Inflammatory macrophage (primary cell): Measurements from ENCODE around the gene FGFRL1.
"Not testable (repeated sequence)": the region's sequence is repeated elsewhere in the genome, so short reads cannot be mapped to it uniquely, and the experiment has no call there.

Source experiments
- DNase-seq, 2 donors: peaks; one replicate each; pipeline ENCODE4 v3.0.0-alpha.2; 2020 to 2022

Gene FGFRL1

DNA sequence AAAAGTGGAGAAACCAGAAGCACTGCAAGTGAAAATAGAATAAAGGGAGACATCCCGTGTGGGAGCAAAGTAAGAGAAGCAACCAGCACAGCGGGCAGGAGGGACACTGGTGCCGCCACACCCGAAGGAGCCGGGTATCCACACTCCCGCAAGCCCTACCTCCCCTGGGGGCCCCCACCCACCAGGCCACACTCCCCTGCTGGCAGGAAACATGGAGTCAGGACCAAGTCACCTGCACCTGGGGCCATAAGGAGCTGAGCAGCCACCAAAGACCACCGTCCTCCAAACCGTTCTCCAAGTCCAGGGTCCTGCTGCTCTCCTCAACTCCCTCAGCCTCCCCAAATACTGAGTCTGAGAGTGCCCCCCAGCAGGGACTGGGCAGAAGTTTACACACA is 30.5 kb downstream of the FGFRL1 start:
- DNase-seq = no peak

DNA sequence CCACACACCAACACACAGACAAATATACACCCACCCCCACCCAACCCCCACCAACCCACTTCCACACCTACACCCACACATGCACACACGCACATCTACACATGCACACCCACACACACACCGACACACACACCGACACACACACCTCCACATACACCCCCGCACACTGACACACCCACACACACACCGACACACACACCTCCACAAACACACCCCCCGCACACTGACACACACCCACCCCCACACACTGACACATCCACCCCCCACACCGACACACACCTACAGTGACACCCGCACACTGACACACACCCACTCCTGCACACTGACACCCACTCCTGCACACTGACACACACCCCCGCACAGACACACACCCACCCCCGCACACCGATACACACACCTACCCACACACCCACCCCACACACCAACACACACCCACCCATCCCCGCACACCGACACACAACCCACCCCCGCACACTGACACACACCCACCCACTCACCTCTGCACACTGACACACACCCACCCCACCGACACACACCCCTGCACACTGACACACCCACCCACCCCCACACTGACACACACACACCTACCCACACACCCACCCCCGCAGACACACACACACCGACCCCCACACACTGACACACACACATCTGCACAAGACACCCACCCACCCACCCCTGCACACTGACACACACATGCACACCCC is 31.1 kb downstream of the FGFRL1 start:
- no peak for DNase-seq

GRCh38 chr4:1043162-1043561 is 31.7 kb downstream of the FGFRL1 start:
- no peak for DNase-seq

- DNase-seq = peak; percentile 87 to 94
These were observed 32.4 kb downstream of the FGFRL1 start for GRCh38 chr4:1043651-1044468.

GRCh38 chr4:1044469-1045192 is 33.2 kb downstream of the FGFRL1 start:
- no peak for DNase-seq

DNA sequence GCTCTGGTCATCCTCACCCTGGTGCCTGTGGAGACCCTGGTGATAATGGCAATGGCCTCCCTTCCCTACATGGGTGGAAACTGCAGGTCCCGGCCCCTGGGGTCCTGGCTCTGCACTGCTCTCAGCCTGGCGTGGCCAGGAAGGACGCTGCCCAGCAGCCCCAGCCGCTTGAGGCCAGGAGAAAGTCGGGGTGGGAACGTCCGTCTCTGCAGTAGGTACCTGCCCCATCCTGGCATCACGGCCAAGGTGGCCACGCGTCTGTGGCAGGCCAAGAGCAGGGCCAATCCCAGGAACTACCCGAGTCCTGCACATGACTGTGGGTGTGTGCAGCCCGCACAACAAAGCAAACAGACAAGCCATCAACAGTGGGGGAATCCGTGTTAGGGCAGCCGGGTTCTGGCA is 33.8 kb downstream of the FGFRL1 start:
- no peak for DNase-seq

- no peak for DNase-seq
These were observed 34.3 kb downstream of the FGFRL1 start for GRCh38 chr4:1045595-1046201.

- not testable (repeated sequence) for DNase-seq
These were observed 35.2 kb downstream of the FGFRL1 start for GRCh38 chr4:1046581-1047011.

GRCh38 chr4:1047106-1047975 is 35.9 kb downstream of the FGFRL1 start:
- DNase-seq = no peak

- DNase-seq = no peak
These were observed 36.7 kb downstream of the FGFRL1 start for GRCh38 chr4:1047976-1048772.

DNA sequence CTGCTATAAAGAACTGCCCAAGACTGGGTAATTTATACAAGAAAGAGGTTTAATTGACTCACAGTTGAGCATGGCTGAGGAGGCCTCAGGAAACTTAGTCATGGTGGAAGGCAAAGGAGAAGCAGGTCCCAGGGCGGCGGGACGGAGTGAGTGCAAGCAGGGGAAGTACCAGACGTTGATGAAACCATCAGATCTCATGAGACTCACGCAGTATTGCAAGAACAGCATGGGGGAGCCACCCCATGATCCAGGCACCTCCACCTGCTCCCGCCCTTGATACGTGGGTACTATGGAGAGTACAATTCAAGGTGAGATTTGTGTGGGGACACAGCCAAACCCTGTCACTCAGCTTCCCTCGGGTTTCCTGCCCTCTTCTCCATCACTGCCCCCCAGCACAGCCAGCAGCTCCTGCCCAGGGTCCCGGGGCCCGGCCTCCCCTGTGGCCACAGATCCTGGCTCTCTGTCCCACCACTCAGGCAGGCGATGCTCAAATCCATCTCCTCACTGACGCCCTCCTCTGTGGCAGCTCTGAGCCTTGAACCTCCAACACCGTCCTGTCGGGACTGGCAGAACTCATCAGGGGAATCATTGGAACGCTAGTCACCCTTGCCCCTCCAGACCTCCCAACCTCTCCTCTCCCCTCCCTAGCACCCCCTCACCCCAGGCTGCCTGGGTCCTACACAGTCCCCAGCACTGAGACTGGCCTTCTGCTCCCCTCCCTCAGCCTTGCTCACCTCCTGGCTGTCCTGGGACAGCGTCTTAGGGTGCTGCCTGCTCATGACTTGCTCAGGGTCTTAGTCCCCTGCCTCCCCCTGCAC is 37.6 kb downstream of the FGFRL1 start:
- peak; percentile 78 to 85 for DNase-seq

GRCh38 chr4:1049591-1049905 is 38.1 kb downstream of the FGFRL1 start:
- no peak for DNase-seq

- DNase-seq = no peak
These were observed 39.2 kb downstream of the FGFRL1 start for GRCh38 chr4:1050486-1051213.

DNA sequence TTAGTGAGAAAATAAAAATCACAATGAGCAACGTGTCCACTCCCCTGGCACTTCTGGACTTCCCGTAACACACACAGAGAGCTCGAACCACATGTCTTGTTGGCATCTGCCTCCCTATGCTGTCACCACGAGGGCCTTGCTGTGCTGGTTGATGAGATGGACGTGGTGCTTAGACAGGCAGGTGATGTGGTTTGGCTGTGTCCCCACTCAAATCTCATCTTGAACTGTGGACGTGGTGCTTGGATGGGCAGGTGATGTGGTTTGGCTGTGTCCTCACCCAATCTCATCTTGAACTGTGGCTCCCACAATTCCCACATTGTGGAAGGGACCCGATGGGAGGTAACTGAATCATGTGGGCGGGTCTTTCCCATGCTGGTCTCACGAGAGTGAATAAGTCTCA is 40.0 kb downstream of the FGFRL1 start:
- no peak for DNase-seq

- DNase-seq = no peak
These were observed 40.8 kb downstream of the FGFRL1 start for GRCh38 chr4:1052231-1052671.

- no peak for DNase-seq
These were observed 41.7 kb downstream of the FGFRL1 start for GRCh38 chr4:1053080-1053661.

DNA sequence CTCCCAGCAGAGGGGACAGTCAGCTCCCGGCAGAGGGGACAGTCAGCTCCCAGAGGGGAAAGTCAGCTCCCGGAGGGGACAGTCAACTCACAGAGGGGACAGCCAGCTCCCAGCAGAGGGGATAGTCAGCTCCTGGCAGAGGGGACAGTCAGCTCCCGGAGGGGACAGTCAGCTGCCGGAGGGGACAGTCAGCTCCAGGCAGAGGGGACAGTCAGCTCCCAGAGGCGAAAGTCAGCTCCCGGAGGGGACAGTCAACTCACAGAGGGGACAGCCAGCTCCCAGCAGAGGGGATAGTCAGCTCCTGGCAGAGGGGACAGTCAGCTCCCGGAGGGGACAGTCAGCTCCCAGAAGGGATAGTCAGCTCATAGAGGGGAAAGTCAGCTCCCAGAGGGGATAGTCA is 42.5 kb downstream of the FGFRL1 start:
- DNase-seq = not testable (repeated sequence)

GRCh38 chr4:1054696-1055242 is 43.3 kb downstream of the FGFRL1 start:
- not testable (repeated sequence) for DNase-seq

GRCh38 chr4:1055243-1055701 is 43.8 kb downstream of the FGFRL1 start:
- not testable (repeated sequence) for DNase-seq
